Stimulated activated CD8-positive, alpha-beta memory T cell treated with anti-CD3 and anti-CD28 coated beads, Interleukin-7, amount 100 ng/mL, for 48 hours (primary cell): ENCODE results near the gene CLCN7.
"Not testable (repeated sequence)": the region's sequence is repeated elsewhere in the genome, so short reads cannot be mapped to it uniquely, and the experiment has no call there.

Experiments
- DNase-seq, 2 donors: peaks; one replicate each; pipeline ENCODE4 v3.0.0-alpha.2; 2020; ENCODE audit warnings: low read depth in 1 of 2; ENCODE audit errors: extremely low read depth in 1 of 2

Gene CLCN7

DNA sequence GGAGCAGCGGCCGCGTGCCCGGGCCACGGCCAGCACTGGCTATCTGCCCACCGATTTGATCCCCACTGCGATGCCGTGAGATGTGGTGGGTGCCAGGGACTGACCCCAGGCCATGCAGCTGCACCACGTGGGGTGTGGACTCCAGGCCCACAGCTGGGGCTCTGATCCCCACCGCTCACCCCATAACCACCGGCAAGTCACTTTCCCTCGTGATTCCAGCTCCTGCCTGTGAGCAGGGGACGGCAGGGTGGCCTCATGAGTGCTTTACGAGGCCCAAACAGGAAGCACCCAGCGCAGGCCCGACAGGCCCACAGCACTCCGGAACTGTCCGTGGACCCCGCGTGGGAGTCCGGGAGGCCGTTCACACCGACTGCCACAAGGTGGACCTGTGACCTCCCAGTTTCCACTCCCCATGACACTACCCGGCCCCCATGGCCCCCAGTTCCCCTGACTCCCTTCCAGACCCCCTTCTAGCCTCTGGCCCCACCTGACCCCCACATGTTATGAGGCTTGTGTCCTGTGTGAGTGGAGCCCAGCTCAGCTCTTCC lies 13.3 kb upstream of the CLCN7 start:
- no peak for DNase-seq

DNA sequence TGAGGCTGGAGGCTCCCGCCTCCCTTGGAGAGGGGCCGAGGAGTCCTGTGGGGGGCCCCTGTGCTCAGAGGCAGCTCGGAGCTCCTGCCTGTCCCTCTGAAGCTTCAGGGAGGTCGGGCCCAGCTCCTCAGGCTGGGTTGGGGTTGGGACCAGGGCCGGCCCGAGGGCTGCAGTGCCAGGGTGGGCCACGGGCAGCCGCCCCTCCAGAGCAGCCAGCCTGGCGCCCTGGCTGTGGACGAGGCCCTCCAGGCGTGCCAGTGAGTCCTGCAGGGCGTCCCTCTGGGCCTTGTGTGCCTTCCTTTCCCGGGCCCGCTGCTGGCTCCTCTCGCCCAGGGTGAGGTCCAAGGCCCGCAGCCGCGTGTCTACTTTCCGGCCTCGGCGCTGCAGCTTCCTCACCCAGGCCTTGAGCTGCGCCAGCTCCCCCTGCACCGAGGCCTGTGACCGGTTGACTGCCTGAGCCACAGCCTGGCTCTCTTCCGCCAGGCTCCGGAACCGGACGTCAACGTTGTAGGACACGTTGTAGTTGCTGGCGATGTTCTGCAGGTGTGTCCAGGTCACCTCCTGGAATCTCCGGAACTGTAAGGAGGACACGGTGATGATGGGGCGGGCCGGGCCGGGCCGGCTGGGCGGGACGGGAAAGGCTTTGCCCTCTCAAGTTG lies 12.7 kb upstream of the CLCN7 start:
- DNase-seq: no peak

DNA sequence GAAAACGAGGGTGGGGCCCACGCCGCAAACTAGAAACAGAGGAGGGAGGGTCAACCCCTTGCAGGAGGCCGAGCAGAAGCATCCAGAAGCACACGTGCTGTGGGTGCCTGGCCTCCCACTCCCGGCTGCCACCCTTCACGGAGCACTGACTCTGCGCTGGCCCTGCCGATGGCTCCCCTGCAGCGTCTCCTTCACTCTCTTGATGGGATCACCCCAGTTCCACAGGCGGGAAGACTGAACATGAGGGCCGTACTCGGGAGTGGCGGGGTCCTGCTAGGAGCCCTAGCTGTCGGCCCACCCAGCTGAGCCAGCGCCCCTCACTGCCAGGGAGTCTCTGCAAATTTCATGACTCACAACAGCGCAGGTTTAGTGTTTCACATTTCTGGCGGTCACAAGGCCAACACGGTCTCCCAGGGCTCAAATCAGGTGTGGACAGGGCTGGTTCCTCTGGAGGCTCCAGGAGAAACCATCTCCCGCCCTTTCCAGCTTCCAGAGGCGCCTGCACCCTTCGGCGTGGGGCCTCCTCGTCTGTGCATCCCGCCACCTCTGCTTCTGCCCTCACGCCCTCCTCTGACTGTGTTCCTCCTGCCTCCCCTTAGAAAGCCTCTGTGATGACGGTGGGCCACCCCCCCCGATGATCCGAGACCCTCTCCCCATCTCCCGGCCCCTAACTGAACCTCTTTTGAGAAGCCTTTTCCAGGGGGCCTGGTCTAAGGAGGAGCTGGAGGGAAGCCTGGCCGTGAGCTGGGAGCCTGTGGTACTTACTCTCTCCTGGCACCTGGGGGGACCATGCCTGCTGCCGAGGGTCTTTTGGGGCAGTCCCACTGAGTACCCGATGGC lies 11.9 kb upstream of the CLCN7 start:
- DNase-seq: no peak

DNA sequence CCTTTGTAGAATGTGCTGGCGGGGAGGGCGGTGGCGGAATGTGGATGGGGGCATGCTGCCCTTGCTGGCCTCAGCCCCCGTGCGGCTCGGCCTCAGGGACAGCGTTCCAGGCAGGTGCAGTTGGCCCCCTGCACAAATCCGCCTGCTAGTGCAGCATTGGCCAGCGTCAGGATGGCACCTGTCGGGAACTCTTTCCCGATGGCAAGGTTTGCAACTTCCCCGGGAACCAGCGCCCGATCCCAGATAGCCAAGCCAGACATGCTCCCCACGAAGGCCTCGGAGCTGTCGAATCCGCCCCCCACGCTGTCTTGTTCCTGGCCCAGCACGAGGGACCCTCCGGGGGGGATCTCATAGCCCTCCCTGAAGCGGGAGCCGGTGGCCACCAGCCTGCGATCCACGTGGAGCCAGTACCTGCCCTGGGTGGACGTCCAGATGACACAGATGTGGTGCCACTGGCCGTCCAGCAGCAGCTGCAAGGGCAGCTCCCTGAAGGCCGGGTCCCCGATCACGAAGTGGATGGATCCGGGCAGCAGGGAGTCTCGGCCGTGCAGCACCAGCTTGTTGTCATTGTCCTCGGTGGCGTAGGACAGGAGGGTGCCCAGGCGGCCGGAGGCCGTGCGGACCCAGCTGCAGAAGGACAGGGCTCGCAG lies 11.1 kb upstream of the CLCN7 start:
- DNase-seq: no peak

DNA sequence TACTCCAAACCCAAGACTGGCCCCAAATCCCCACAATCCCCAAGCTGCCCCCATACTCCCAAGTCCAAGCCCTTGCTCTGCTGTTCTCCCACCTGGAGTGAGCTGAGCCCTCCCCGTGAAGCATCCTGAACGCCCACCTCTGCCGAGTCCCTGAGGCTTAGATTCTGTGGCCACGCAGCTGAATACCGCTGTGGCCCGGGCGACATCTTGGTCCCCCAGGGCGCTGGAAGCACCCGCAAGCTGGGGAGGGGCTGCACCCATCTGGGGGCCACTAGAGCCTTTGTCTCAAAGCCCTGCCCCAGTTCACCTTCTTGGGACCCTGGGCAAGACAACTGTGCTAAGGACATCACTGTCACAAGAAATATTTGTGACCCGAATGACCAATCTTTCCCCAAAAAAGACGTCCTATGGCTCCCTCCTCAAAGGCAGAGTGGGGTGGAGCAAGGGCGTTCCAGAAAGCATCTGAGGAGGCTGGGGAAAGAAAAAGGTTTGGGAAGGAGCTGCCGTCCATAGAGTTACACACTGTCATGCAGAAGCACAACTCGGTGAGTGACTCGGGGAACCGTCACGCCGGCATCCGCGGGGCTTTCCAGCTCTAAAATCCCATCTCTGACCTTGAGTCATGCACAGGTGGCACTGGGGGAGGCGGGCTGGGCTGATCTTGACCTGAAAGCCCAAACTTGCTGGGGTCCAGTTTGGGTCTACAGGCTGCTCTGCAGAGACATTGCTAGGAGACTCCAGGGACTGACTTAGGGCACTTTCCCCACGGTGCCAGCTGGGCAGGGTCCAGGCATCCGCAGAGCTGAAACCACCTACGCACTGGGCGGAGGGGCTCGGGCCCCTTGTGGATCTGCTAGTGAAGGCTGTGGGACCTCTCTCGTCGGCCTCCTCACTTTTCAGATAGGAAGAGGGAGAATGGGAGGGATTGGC lies 7.3 kb upstream of the CLCN7 start:
- DNase-seq: no peak

DNA sequence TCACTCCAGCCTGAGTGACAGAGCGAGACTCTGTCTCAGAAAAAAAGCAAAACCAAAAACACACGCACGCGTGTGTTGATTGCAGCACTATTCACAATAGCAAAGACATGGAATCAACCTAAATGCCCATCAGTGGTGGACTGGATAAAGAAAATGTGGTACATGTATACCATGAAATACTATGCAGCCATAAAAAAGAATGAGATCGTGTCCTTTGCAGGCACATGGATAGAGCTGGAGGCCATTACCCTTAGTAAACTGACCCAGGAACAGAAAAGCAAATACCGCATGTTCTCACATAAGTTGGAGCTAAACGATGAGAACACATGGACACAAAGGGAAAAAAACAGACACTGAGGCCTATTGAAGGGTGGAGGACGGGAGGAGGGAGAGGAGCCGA lies 4.1 kb upstream of the CLCN7 start:
- DNase-seq: not testable (repeated sequence)

DNA sequence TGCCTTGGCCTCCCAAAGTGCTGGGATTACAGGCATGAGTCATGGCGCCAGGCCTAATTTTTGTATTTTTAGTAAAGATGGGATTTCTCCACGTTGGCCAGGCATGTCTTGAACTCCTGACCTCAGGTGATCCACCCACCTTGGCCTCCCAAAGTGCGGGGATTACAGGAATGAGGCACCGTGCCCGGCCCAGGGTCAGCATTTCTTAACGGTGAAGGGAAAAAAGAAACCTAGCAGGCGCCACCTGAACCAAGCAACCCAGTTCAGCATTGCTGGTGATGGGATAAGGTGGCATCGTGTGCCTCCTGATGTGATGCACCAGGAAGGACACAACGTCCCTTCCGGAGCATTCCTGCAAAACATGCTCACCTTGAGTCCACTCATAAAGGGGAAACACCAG lies 2.2 kb upstream of the CLCN7 start:
- no peak for DNase-seq

DNA sequence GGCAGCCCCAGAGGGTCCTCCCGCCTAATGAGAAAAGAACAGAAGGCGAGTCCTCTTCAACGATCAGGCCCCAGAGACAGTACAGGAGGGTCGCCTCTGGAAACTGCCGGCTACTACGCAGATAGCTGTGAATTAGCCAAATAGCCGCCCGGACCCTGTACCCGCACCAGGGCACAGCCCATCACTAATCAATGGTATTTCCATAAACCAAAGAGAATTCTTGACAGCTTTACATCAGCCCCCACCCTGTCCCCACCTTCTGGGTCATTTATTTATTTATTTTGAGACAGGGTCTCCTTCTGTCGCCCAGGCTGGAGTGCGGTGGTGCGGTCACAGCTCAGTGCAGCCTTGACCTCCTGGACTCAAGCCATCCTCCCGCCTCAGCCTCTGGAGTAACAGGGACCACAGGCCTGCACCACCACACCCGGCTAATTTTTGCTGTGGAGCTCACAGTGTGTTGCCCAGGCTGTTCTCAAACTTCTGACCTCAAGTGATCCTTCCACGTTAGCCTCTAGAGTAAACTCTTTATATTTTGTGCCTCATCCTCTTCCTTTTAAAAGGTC lies 805 bp upstream of the CLCN7 start:
- no peak for DNase-seq

DNA sequence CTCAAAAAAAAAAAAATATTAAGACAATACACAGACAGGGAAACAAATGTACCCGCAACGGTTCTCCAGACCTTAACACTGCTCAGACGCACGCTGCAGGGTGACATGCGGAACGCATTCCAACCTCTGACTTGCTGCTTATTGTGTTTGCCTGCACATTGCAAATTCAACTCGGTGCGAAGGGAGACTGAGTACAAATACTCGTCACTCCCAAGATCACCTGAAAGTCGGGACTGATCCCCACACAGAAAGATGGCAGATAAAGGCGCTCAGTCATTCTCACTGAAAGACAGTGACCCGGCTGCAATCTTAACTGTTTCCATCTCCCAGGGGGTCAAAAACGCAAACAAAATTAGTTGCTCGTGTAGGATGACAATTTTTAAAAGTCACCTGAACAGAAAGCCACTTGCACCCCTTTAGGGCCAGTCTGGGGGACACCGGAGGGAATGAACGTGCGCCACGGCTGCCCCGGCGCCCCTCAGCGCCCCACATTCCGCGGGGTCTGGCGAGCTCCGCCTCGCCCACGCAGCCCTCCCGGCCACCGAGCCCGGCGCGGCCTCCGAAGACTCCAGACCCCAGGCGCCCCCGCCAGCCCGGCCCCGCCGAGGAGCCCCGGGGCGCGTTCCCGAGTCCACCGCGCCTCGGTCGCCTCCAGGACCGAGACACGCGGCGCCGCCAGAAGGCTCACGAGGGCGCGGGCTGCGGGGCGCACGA lies 589 bp downstream of the CLCN7 start:
- DNase-seq: no peak

DNA sequence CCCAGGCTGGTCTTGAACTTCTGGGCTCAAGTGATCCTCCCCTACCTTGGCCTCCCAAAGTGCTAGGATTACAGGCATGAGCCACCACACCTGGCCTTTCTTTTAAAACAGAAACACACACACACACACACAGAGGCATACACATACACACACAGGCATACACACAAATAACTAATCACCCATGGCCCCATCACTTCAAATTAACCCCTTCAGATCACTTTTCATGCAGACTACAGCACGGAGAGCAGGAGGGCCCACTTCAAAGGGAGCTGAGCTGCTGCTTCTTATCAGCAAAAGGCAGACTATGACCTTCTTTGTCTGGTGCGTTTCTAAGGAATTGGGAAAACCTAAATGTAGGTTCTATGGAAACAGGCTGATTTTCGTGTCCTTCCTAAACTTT lies 1.9 kb downstream of the CLCN7 start:
- no peak for DNase-seq

DNA sequence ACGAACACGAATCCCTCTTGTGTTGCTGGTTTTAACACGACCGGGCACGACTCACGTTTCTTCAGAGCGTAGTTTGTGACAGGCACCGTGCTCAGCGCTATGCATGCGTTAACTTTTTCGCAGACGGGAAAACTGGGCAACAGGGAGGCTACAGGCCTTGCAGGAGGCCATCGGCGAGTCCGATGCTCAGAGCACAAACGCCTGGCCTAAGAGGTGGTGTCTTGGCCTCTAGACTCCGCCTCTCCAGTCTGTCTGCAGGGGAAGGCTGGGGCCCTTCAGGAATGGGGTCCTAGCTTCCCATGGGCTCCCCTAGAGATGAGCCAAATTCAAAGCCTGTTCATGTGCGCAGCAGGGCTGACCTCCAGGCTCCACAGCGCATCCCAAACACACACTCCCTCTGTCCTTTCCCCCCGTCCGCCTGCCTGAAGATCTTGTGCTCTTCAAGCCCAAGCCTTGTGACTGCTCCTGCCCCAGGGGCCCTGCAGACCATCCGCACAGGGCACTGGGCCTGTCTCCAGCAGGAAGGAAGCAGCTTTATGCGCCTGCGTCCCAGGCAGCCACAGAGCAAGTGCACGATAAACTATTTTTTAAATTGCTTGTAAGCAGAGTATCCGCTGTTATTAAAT lies 3.1 kb downstream of the CLCN7 start:
- no peak for DNase-seq

DNA sequence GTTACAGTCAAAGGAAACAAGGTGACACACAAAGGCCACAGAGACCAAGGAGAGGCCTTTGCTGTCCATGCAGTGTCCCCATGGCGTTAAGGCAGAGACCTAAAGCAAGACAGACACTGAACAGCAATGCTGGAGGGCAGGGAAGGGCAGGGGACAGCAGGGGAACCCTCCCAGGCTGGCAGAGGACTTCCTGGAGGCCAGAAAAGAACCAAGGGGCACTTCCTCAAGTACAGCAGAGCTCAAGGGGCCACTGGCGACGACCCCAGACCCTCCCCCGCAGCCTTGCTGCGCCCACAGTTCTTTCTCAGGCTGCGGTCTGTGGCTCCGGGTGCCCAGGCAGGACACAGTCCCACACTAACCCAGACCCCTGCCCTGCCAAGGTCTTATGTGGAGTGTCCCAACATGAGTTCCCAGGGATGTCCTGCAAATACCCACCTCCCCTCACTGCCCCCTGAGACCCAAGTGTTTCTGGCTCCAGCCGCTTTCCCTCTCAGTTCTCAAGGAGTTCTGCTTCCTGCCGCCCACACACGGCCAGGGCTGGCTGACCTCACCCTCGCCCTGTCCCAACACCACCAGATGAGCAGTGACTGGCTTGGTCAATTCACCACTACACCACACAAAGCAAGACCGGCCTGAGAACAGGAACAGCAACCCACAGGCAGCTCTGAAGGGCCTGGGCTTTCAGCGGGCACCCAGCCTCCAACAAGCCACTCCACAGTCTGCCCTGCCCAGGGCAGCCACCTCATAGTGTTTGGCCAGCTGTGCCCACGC lies 4.2 kb downstream of the CLCN7 start:
- no peak for DNase-seq

DNA sequence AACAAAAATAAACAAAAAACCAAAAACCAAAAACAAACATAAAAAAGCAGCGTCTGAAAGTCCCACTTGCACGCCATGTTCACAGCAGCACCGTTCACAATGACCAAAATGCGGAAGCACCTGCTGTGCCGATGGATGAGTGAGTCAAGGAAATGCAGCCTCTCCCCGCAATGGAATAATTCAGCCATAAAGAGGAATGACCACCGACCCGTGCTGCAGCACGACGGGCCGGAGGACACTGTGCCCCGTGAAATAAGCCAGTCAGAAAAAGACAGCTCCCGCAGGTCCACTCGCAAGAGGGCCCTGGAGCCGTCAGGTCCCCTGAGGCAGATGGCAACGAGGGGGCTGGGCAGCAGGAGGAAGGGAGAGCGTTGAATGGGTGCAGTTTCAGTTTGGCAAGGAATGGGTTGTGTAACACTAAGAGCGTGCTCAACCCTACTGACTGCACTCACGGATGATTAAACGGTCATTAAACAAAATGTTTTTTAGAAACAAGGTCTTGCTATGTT lies 5.1 kb downstream of the CLCN7 start:
- no peak for DNase-seq

DNA sequence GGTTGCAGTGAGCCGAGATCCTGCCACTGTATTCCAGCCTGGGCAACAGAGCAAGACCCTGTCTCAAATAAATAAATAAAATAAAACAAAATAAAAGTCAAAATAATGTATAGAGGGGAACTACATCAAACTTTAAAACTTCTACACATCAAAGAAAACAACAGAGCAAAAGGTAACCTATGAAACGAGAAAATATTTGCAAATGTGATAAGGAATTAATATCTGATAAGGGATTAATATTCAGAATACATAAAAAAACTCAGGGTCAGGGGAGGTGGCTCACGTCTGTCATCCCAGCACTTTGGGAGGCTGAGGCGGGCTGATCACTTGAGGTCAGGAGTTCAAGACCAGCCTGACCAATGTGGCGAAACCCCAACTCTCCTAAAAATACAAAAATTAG lies 5.7 kb downstream of the CLCN7 start:
- DNase-seq: not testable (repeated sequence)

DNA sequence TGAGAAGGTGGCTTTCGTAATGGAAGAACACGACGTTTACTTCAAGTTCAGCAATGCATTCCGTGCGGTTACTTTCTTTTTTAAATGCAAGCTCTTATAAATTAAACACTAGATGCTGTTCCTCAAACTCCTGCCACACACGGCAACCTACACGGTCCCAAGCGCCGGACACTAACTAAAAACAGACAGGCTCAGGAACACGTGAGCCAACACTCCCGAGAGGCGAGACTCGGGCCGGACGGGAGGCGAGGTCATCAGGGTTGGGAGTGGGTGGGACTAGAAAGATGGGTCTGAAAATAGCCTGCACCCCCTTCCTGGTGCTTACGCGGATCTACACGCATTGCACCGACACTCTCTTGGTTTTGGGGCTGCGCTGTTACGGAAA lies 6.4 kb downstream of the CLCN7 start:
- no peak for DNase-seq

DNA sequence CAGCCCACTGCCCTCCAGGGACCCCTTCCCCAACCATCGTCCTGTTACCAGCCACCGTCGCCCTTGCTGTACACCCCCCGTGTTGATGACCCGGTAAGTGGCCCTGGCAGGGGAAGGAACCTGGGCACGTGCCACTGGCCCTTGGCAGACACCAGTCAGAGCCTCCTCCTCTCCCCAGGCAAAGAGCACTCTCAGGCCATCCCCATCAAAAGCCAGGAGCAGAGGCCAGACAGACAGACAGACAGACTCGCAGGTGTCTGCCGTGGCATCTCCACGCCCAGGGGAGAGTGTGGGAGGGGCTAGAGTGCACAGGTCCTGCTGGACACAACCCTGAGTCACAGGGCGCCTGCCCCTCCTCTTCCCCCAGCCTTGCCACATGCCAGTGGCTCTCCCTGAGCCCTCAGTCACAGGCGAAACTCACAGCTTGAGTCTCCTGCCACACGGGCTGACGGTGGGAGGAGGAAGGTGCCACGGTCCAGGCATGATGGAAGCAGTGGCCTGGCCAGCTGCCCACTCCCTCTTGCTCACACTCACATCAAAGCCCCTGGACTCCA lies 7.8 kb downstream of the CLCN7 start:
- no peak for DNase-seq

DNA sequence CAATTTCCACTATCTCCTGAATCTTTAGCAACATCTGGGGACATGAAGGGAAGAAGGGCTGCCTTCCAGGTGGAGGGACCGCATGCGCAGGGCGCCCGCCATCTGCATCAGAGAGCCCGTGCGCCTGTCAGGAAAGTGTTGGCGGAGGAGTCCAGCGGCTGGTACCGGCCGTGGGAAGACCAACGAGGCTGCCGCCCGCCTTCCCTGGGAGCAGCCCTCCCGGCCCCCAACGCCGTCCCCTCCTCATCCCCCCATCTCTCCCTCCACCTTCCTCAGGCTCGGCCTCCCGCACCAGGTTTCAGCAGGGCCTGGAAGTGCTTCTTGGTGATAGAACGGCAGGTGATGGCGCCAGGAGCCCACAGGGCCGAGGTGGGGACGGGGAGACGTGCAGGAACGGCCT lies 8.8 kb downstream of the CLCN7 start:
- DNase-seq: no peak

DNA sequence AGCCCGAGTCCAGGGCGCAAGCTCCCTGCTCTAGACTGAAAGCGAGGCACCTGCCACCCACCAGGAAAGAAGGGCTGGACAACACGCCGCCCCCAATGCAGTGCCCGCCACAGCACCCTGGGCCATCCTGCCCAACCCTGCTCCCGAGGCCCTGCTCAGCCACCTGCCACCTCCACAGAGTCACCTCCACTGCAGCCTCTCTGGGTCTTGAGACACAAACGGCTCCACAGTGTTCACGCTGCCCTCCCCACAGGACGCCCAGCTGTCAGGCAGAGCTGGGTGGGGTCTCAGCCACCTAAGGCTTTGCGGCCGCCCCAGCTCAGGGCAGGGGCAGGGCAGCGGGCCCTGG lies 9.3 kb downstream of the CLCN7 start:
- no peak for DNase-seq
